Left lung (tissue), 10 donors: Measurements from ENCODE around the gene SUFU. TPM values are rescaled to one million over a fixed set of nuclear protein-coding genes. Genes with fewer than 3 reads are reported as not detected.

Experiments
- ATAC-seq: fragments of 200-7000 bp; cut with Tn5 transposase; one replicate; pipeline ENCODE4 v1.9.1; 2020; ENCODE audit warnings: moderate library complexity
- DNase-seq, 4 donors: peaks; one replicate each; pipeline ENCODE4 v3.0.0-alpha.2; 2013 to 2020
- H3K27ac ChIP-seq, 2 donors: fragments of 200-600 bp; sonication (generic) in 1 of 2; one replicate each; pipeline versions ENCODE4 v1.5.0 to v1.8.0; 2020 to 2021
- H3K27me3 ChIP-seq, 2 donors: fragments of 200-600 bp; sonication (generic) in 1 of 2; one replicate each; pipeline versions ENCODE4 v1.5.0 to v1.8.0; 2020 to 2021
- H3K36me3 ChIP-seq, 2 donors: fragments of 200-600 bp; sonication (generic) in 1 of 2; one replicate each; pipeline versions ENCODE4 v1.5.0 to v1.8.0; 2020 to 2021
- H3K4me1 ChIP-seq, 2 donors: fragments of 200-600 bp; one replicate each; pipeline ENCODE4 v1.8.0; 2021
- H3K4me3 ChIP-seq, 2 donors: fragments of 200-600 bp; sonication (generic) in 1 of 2; one replicate each; pipeline versions ENCODE4 v1.5.0 to v1.8.0; 2020 to 2021; ENCODE audit warnings: mild to moderate bottlenecking in 1 of 2
- H3K9me3 ChIP-seq, 2 donors: fragments of 200-600 bp; sonication (generic) in 1 of 2; one replicate each; pipeline versions ENCODE4 v1.5.0 to v1.8.0; 2020 to 2021
- intact Hi-C, 2 donors: fragments of 100-400 bp; cut with DNase I; formaldehyde crosslinking; loops; one replicate each; pipeline versions ENCODE4 v1.11.2 to v1.14.2; 2022
- polyA plus RNA-seq, 6 donors: library from polyadenylated mRNA; unstranded; fragments of 120-200 nt; gene quantifications; one replicate each; pipeline ENCODE4 v1.2.1, GENCODE V29; 2013; ENCODE audit not compliant: insufficient read length in 6 of 6
- total RNA-seq, 2 donors: library from RNA; stranded (reverse); fragmentation: NEBNext Ultra II Directional; extraction: Animal tissue kit (Norgen Biotek cat#: 25700); gene quantifications; one replicate each; pipeline ENCODE4 v1.2.1, GENCODE V29; 2021
- TF ChIP-seq, protein P1 (sequence below), 2 donors: fragments of 200-600 bp; sonication (generic) in 1 of 2; IDR thresholded peaks; one replicate each; pipeline versions ENCODE4 v1.5.0 to v1.8.0; 2021; ENCODE audit warnings: antibody characterized with exemption in 2 of 2
- donor health status: DM: no; HTN: yes; CAD: no.
- donor health status: DM: no; HTN: no; CAD: no.

SUFU gene
- total and polyA plus RNA-seq, 8 donors: 13.4 to 30.7 (median 27.7) TPM

DNA sequence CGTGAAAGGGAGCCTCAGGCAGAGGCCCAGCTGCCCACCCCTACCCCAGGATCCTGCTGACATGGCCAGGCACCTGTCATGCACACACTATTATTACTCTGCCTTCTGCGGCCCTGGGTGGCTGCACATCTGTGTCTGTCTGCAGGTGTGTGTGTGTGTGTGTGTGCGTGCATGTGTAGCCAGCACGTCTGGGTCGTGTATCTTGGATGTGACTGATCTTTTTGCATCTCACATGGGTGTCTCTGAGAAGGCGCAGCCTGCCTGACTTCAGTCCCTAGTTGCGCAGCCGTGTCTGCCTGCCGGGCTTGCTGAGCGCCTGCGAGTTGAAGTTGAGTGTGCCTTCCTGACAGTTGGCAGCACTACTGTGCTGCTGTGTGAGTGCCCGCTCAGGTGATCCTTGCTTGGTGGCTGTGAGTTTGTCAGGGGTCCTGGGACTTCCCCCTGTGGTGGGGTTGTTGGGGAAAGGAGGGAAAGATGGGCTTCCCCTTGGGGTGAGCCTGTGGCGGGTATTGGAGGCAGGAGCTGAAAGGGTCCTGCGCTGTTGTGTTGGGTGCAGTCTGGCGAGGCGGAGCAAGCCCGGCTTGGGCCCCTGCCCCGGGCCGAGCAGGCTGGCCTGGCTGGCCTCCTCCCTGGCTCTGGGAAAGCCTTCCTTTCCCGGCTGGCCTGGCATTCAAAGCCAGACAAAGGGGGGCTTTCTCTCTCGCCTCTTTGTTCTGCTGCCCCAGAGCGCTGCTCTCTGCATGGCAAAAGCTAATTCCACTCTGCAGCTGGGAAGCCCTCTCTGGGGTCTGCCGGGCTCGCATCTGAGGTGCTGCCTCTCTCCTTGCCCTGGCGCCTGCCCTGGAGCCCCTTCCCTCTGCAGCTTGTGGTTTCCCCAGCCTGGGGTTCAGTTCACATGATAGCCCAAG lies 145.4 kb downstream of the SUFU start:
- Histone ChIP-seq H3K9me3 (no peaks in the 10 kb centered on the region), H3K4me3 (peak overlapping the region; percentile 19 to 85), H3K27me3 (no peaks in the 10 kb centered on the region), H3K27ac (peak overlapping the region; percentile 70 to 98), H3K36me3 (peaks cover 0 to 23% of the 10 kb centered on the region in 2 donors), H3K4me1 (peaks cover 60 to 78% of the 10 kb centered on the region in 2 donors)
- intact Hi-C loops: no loop called here
- TF ChIP-seq, protein P1, sequence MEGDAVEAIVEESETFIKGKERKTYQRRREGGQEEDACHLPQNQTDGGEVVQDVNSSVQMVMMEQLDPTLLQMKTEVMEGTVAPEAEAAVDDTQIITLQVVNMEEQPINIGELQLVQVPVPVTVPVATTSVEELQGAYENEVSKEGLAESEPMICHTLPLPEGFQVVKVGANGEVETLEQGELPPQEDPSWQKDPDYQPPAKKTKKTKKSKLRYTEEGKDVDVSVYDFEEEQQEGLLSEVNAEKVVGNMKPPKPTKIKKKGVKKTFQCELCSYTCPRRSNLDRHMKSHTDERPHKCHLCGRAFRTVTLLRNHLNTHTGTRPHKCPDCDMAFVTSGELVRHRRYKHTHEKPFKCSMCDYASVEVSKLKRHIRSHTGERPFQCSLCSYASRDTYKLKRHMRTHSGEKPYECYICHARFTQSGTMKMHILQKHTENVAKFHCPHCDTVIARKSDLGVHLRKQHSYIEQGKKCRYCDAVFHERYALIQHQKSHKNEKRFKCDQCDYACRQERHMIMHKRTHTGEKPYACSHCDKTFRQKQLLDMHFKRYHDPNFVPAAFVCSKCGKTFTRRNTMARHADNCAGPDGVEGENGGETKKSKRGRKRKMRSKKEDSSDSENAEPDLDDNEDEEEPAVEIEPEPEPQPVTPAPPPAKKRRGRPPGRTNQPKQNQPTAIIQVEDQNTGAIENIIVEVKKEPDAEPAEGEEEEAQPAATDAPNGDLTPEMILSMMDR (IDR thresholded peaks at IDR 0.05): no peak
- peak in 1 of 4 donors; percentile 83 for DNase-seq
- no peak for ATAC-seq

DNA sequence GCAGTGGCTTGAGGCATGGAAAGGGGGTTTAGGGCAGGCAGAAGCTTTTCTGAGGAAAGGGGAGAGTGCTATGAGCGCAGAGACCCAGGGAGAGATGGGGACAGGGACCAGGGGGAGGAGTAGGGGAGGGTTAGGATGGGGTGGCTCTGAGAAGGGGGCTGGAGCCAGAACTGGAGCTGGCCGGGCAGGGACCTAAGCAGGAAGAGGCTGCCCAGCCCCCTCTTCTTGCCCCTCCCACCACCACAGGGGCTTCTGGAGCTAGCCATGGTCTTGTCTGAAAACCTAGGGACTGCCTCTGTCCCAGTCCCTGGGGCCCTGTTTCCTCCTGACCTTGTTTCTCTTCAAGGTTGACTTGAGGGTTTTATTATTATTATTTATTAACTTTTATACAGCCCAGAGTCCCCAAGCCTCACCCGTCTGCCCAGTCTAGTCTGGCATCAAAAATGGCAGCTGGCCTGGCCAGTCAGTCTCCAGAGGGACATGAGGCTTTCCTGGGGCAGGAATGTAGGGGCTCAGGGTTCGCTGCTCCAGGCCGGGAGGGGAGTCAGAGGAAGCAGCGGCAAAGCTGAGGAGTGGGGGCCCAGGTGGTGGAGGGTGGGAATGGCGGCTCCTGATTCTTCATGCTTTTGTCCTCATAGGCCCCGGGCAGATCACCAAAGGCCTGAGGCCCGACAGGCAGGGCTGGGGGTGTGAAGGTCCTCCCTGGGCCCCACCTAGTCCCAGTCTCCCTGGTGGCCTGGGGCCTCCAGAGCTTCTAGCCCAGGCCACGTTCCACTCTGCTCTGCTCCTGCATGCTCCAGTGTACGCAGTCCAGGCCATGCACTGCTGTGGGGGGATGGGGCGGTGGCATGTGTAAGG lies 146.3 kb downstream of the SUFU start:
- intact Hi-C loops: no loop called here
- H3K27ac ChIP-seq: peak overlapping the region; percentile 70 to 98
- ATAC-seq (no peak), DNase-seq (peak in 1 of 4 donors; percentile 66)
- TF ChIP-seq, protein P1 (IDR thresholded peaks at IDR 0.05): no peak
- no peaks in the 10 kb centered on the region for H3K9me3 ChIP-seq
- no peaks in the 10 kb centered on the region for H3K27me3 ChIP-seq
- H3K4me1 ChIP-seq: peaks cover 60 to 86% of the 10 kb centered on the region in 2 donors
- peak overlapping the region; percentile 19 to 85 for H3K4me3 ChIP-seq
- H3K36me3 ChIP-seq: peaks cover 0 to 32% of the 10 kb centered on the region in 2 donors

DNA sequence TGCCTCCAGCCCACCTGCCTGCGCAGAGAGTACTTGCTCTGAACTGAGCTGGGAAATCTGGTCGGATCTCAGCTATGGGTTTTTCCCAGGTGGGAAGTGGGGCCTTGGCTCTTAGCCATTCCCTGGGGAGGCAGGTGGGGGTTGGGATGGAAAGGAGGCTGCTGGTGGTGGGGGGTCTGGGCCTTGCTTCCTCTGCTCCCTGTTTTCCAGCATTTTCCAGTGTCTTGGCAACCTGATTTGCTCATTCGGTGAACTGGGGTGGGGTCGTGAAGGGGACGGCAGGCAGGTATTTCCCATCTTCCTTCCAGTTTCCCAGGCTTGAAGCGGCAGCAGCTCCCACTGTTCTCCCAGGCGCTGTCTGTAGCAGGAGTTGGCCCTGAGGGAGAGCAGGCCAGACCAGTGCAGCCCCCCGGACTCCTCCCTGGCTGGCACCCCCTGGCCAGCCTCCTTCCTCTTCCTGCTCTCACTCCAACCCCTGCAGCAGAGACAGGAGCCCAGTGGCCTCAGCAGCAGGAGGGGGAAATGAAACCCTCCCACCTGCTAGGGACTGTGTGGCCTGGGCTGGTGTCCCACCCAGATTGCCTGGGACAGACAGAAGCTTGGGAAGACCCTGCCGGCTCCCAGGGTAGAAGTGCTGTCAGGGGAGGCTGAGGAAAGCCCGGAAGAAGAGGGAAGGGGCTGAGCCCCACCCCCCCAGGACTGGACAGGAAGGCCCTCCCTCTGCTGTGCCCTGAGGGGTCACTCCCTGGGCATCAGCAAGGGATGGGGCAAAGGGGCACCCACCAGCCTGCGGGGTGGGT lies 147.1 kb downstream of the SUFU start:
- TF ChIP-seq, protein P1 (IDR thresholded peaks at IDR 0.05): no peak
- peak overlapping the region; percentile 70 to 98 for H3K27ac ChIP-seq
- DNase-seq (peak in 1 of 4 donors; percentile 60), ATAC-seq (no peak)
- H3K27me3 ChIP-seq: no peaks in the 10 kb centered on the region
- no peaks in the 10 kb centered on the region for H3K9me3 ChIP-seq
- H3K36me3 ChIP-seq: peaks cover 0 to 40% of the 10 kb centered on the region in 2 donors
- H3K4me3 ChIP-seq: no peak overlapping the region
- H3K4me1 ChIP-seq: peaks cover 60 to 93% of the 10 kb centered on the region in 2 donors
- intact Hi-C loops: no loop called here

DNA sequence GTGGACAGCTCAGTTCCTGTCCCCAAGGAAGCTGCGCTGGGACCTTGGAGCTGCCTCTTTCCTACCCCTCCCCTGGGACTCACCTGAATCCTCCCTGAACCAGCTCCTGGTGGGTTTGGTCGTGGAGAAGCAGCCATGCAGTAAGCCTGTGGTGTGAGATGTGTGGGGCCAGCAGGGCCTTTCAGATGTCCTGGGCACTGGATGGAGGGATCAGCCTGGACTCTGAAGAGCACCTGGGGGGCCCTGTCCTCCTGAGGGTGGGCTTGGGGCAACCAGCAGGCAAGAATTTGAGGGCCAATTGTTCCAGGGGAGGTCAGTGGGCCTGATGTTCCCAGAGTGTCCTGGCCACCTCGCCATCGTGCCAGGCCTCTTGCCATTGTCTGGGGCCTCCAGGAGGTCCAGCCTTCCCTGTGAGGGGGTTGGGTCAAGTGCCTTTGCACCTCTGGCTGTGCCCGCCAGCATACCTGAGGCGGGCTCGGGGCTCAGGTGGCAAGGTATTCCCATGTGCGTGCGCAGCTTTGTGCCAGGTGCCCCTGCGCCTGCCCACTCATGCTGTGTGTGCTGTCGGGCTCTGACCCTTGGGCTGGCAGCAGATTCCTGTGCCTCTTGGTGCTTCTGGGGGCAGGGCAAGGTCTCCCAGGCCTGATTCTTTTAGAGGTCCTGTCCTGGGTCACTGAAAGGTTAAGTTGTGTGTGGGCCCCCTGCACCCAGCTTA lies 147.8 kb downstream of the SUFU start:
- Histone ChIP-seq H3K36me3 (peaks cover 0 to 48% of the 10 kb centered on the region in 2 donors), H3K4me3 (no peak overlapping the region), H3K27me3 (no peaks in the 10 kb centered on the region), H3K4me1 (peaks cover 62 to 97% of the 10 kb centered on the region in 2 donors), H3K9me3 (no peaks in the 10 kb centered on the region), H3K27ac (peak overlapping the region; percentile 44 to 98)
- DNase-seq (peak in 1 of 4 donors; percentile 55), ATAC-seq (no peak)
- intact Hi-C loops: no loop called here
- TF ChIP-seq, protein P1 (IDR thresholded peaks at IDR 0.05): no peak
